Neuronal stem cell (in vitro differentiated cells): Measurements from ENCODE around the gene LCE3C.
A peak's percentile ranks its signal among the peaks of the same experiment; 100 is the strongest.
"Not testable (repeated sequence)": the region's sequence is repeated elsewhere in the genome, so short reads cannot be mapped to it uniquely, and the experiment has no call there.

Source experiments
- DNase-seq: peaks from one replicate; pipeline ENCODE4 v3.0.0-alpha.2; 2013; ENCODE audit warnings: low spot score
- H2AFZ ChIP-seq: one replicate; pipeline ENCODE4 v1.6.1; 2013; ENCODE audit warnings: mild to moderate bottlenecking, low read length, inconsistent platforms
- H2AK5ac ChIP-seq: 2 replicates; pipeline ENCODE4 v1.6.1; 2013; ENCODE audit warnings: low read depth, mild to moderate bottlenecking, inconsistent platforms, low read length, moderate library complexity, mixed read lengths
- H2BK120ac ChIP-seq: 2 replicates; pipeline ENCODE4 v1.6.1; 2013; ENCODE audit warnings: low read depth, mild to moderate bottlenecking, inconsistent platforms, low read length, moderate library complexity, mixed read lengths
- H2BK12ac ChIP-seq: one replicate; pipeline ENCODE4 v1.6.1; 2013; ENCODE audit warnings: low read length, inconsistent platforms
- H2BK15ac ChIP-seq: 2 replicates; pipeline ENCODE4 v1.6.1; 2013; ENCODE audit warnings: mild to moderate bottlenecking, low read length, inconsistent platforms, mixed read lengths
- H2BK5ac ChIP-seq: one replicate; pipeline ENCODE4 v1.6.1; 2013; ENCODE audit warnings: inconsistent platforms, mild to moderate bottlenecking, low read length, moderate library complexity
- H3K14ac ChIP-seq: one replicate; pipeline ENCODE4 v1.6.1; 2013; ENCODE audit warnings: low read length, inconsistent platforms
- H3K18ac ChIP-seq: 2 replicates; pipeline ENCODE4 v1.6.1; 2013; ENCODE audit warnings: low read length, inconsistent platforms
- H3K23ac ChIP-seq: 2 replicates; pipeline ENCODE4 v1.6.1; 2013; ENCODE audit warnings: low read depth, mild to moderate bottlenecking, mixed read lengths, low read length, inconsistent platforms; ENCODE audit not compliant: poor library complexity
- H3K27ac ChIP-seq: replicated peaks from 3 replicates; pipeline ENCODE4 v1.5.1; 2013; ENCODE audit warnings: low read length, inconsistent platforms
- H3K27me3 ChIP-seq, 3 experiments: 2 replicates each; pipeline ENCODE4 v1.6.1; 2013; ENCODE audit warnings: low read length in 3 of 3, mild to moderate bottlenecking in 2 of 3, inconsistent platforms in 1 of 3, low read depth in 1 of 3, mixed read lengths in 1 of 3, moderate library complexity in 1 of 3; ENCODE audit not compliant: control insufficient read depth in 3 of 3, insufficient read depth in 3 of 3
- H3K36me3 ChIP-seq, 2 donors: replicated peaks in 1 of 2; 2 replicates each; pipeline ENCODE4 v1.6.1; 2013; ENCODE audit warnings: low read length in 2 of 2; ENCODE audit not compliant: control insufficient read depth in 2 of 2, insufficient read depth in 2 of 2
- H3K4ac ChIP-seq: 2 replicates; pipeline ENCODE4 v1.6.1; 2013; ENCODE audit warnings: inconsistent platforms, mild to moderate bottlenecking, low read length, moderate library complexity
- H3K4me1 ChIP-seq, 2 donors: 1 replicate in 1 of 2; 2 replicates in 1 of 2; pipeline ENCODE4 v1.6.1; 2013; ENCODE audit warnings: low read length in 2 of 2, low read depth in 1 of 2; ENCODE audit not compliant: control insufficient read depth in 2 of 2, insufficient read depth in 1 of 2
- H3K4me2 ChIP-seq: one replicate; pipeline ENCODE4 v1.6.1; 2013; ENCODE audit warnings: mild to moderate bottlenecking, low read length, inconsistent platforms; ENCODE audit not compliant: insufficient read depth, poor library complexity, severe bottlenecking
- H3K4me3 ChIP-seq, 2 donors: 2 replicates each; pipeline ENCODE4 v1.5.1; 2013; ENCODE audit warnings: low read length in 2 of 2, mild to moderate bottlenecking in 2 of 2, inconsistent platforms in 1 of 2, moderate library complexity in 1 of 2
- H3K79me1 ChIP-seq: one replicate; pipeline ENCODE4 v1.6.1; 2013; ENCODE audit warnings: low read depth, mild to moderate bottlenecking, inconsistent platforms, low read length, moderate library complexity
- H3K9ac ChIP-seq: one replicate; pipeline ENCODE4 v1.6.1; 2013; ENCODE audit warnings: mild to moderate bottlenecking, low read depth, low read length, inconsistent platforms; ENCODE audit not compliant: poor library complexity
- H3K9me3 ChIP-seq, 2 donors: replicated peaks in 1 of 2; 2 replicates each; pipeline versions ENCODE3 to v1.6.1; 2013; ENCODE audit warnings: low read length in 2 of 2, mild to moderate bottlenecking in 2 of 2, inconsistent platforms in 1 of 2, low read depth in 1 of 2, mixed read lengths in 1 of 2, moderate library complexity in 1 of 2; ENCODE audit not compliant: control insufficient read depth in 2 of 2, insufficient read depth in 1 of 2
- H4K8ac ChIP-seq: one replicate; pipeline ENCODE4 v1.6.1; 2013; ENCODE audit warnings: low read depth, mild to moderate bottlenecking, inconsistent platforms, low read length, moderate library complexity
- H4K91ac ChIP-seq: one replicate; pipeline ENCODE4 v1.6.1; 2013; ENCODE audit warnings: low read length, low read depth, mild to moderate bottlenecking, inconsistent platforms; ENCODE audit not compliant: poor library complexity
- WGBS, 2 donors: extraction: QIAGEN DNeasy Blood & Tissue Kit; methylation state at CpG; one replicate each; pipeline ENCODE4 v1.1.7; 2013; ENCODE audit warnings: missing lambda C conversion rate in 2 of 2, mixed read lengths in 1 of 2; ENCODE audit not compliant: insufficient read length in 2 of 2, insufficient replicate concordance in 1 of 2; ENCODE audit errors: extremely low coverage in 2 of 2; 5-methylcytosine and 5-hydroxymethylcytosine counted together

LCE3C gene

GRCh38 chr1:152577168-152577567 is 22.9 kb upstream of the LCE3C start:
- H3K4ac ChIP-seq = no peak overlapping the region
- H3K18ac ChIP-seq = no peak overlapping the region
- H2BK120ac ChIP-seq = no peak overlapping the region
- no peak overlapping the region for H3K9ac ChIP-seq
- H3K4me1 ChIP-seq = no peaks in the 10 kb centered on the region
- no peak overlapping the region for H4K8ac ChIP-seq
- H3K9me3 ChIP-seq = peaks cover 0 to 28% of the 10 kb centered on the region in 2 donors
- no peak for DNase-seq
- no peak overlapping the region for H4K91ac ChIP-seq
- H2AK5ac ChIP-seq = no peak overlapping the region
- H3K4me3 ChIP-seq = no peak overlapping the region
- H3K14ac ChIP-seq = no peak overlapping the region
- no peak overlapping the region for H3K4me2 ChIP-seq
- no peak overlapping the region for H3K27ac ChIP-seq
- no peak overlapping the region for H3K23ac ChIP-seq
- no peak overlapping the region for H2AFZ ChIP-seq
- H2BK5ac ChIP-seq = no peak overlapping the region
- peaks cover 0 to 3% of the 10 kb centered on the region in 2 donors for H3K36me3 ChIP-seq
- H2BK12ac ChIP-seq = no peak overlapping the region
- no peak overlapping the region for H2BK15ac ChIP-seq
- no peaks in the 10 kb centered on the region for H3K27me3 ChIP-seq
- H3K79me1 ChIP-seq = peaks cover 2% of the 10 kb centered on the region
- no CpG with 5 or more reads among the region's 2 CpGs for WGBS, 2 donors

GRCh38 chr1:152579526-152579925 is 20.5 kb upstream of the LCE3C start:
- no CpG with 5 or more reads among the region's 9 CpGs for WGBS, 2 donors
- not testable (repeated sequence) for H3K4me3 ChIP-seq, H3K79me1 ChIP-seq, H3K4ac ChIP-seq, DNase-seq, H3K27ac ChIP-seq, H3K27me3 ChIP-seq, H2BK120ac ChIP-seq, H2AK5ac ChIP-seq, H4K8ac ChIP-seq, H2BK12ac ChIP-seq, H3K23ac ChIP-seq, H4K91ac ChIP-seq, H3K4me2 ChIP-seq, H2BK5ac ChIP-seq, H3K9ac ChIP-seq, H3K4me1 ChIP-seq, H3K36me3 ChIP-seq, H3K14ac ChIP-seq, H3K18ac ChIP-seq, H2BK15ac ChIP-seq, H2AFZ ChIP-seq
- peaks cover 0 to 21% of the 10 kb centered on the region in 2 donors for H3K9me3 ChIP-seq

GRCh38 chr1:152580433-152580832 is 19.6 kb upstream of the LCE3C start, which contains the start of gene LCE3D:
LCE3D (minus strand) TSS chr1:152580516; CDS start chr1:152579936, 580 bp downstream.
- Histone ChIP-seq H3K14ac (no peak within 1 kb of the TSS), H3K79me1 (peaks cover 2% of the 10 kb centered on the region), H3K36me3 (peaks cover 0 to 3% of the 10 kb centered on the region in 2 donors), H2BK5ac (no peak within 1 kb of the TSS), H2BK15ac (no peak within 1 kb of the TSS), H3K27ac (no peak within 1 kb of the TSS), H3K18ac (no peak within 1 kb of the TSS), H3K23ac (no peak within 1 kb of the TSS), H2BK120ac (no peak within 1 kb of the TSS), H3K4ac (no peak within 1 kb of the TSS), H2BK12ac (no peak within 1 kb of the TSS), H3K4me2 (no peak within 1 kb of the TSS), H3K9ac (no peak within 1 kb of the TSS), H3K9me3 (peaks cover 0 to 19% of the 10 kb centered on the region in 2 donors), H4K91ac (no peak within 1 kb of the TSS), H2AFZ (no peak within 1 kb of the TSS), H2AK5ac (no peak within 1 kb of the TSS), H3K4me3 (peak within 1 kb of the TSS in 1 of 2 donors; percentile 50), H3K4me1 (no peaks in the 10 kb centered on the region), H4K8ac (no peak within 1 kb of the TSS), H3K27me3 (no peaks in the 10 kb centered on the region)
- WGBS, 2 donors = no CpG with 5 or more reads among the region's 4 CpGs
- no peak for DNase-seq

- Histone ChIP-seq H3K4ac (no peak overlapping the region), H3K4me2 (no peak overlapping the region), H3K27me3 (no peaks in the 10 kb centered on the region), H3K9ac (no peak overlapping the region), H3K4me1 (no peaks in the 10 kb centered on the region), H3K9me3 (peaks cover 0 to 12% of the 10 kb centered on the region in 2 donors), H4K8ac (no peak overlapping the region), H3K36me3 (peaks cover 0 to 3% of the 10 kb centered on the region in 2 donors), H3K27ac (no peak overlapping the region), H3K18ac (no peak overlapping the region), H2AFZ (no peak overlapping the region), H2BK12ac (no peak overlapping the region), H2BK5ac (no peak overlapping the region), H3K23ac (no peak overlapping the region), H2BK15ac (no peak overlapping the region), H3K79me1 (peaks cover 2% of the 10 kb centered on the region), H2BK120ac (no peak overlapping the region), H3K14ac (no peak overlapping the region), H2AK5ac (no peak overlapping the region), H3K4me3 (no peak overlapping the region), H4K91ac (no peak overlapping the region)
- no CpG with 5 or more reads among the region's 1 CpG for WGBS, 2 donors
- no peak for DNase-seq
Measured at GRCh38 chr1:152582647-152583046, 17.4 kb upstream of the LCE3C start.
